ENCODE measurements around the gene CCDC198.

The CCDC198 gene

GRCh38 chr14:57508756-57509155, 15.1 kb upstream of the CCDC198 start:
- H3K4me1 ChIP-seq (ENCODE audit: control insufficient read depth, insufficient read depth, low read length): peaks cover 6% of the 10 kb centered on the region; the same call in 1 of the 2 replicates
- no peak overlapping the region for H3K4me3 ChIP-seq (ENCODE audit: low read depth, low read length)
- no peak overlapping the region for H3K27ac ChIP-seq (ENCODE audit: extremely low read depth, low read depth, low read length)
- ChIA-PET CTCF (interaction anchor here (1.2 kb wide), 1 partner anchor 184 kb away, joined by 3 read pairs; no protein-coding TSS in a partner anchor), POLR2A (no interaction called here)
- H3K36me3 ChIP-seq (ENCODE audit: control insufficient read depth in 2 of 2, insufficient read depth in 1 of 2, low read length in 2 of 2): no peaks in the 10 kb centered on the region
- TF ChIP-seq ZNF394 (tag by site-specific recombination; IDR thresholded peaks at IDR 0.05; ENCODE audit: borderline replicate concordance) (no peak), ZBTB21 (tag by site-specific recombination; IDR thresholded peaks at IDR 0.05) (no peak)
- no peaks in the 10 kb centered on the region for H3K9me3 ChIP-seq (ENCODE audit: control insufficient read depth, insufficient read depth, low read depth, low read length)

DNA sequence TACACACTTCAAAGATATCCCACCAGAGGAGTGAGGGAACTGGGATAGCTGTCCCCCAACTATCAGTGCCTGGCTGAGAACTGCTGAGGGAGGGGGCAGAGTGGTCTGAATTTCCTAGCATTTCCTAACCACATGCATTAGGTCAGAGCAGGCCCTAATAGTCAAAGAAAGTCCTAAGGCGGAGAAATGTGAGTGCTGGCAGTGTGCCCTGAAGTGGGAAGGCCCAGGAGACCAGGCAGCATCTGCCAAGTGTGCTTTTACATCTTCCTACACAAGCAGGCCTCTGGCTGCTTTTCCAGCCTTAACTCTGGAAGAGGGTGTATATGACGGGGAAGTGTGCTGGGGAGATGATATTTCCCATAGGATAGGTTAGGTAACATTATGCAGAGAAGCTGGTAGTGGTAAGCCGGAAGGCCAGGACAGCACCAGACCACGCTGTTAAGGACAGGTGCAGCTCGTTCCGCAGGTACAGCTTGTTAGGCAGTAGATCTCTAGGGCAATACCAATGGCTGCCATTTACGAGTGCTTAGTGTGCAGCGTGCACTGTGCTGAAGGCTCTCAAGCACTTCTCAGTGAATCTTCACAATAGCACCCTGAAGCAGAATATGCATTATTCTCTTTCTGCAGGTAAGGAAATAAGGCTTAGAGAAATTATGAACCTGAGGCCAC, 9.1 kb upstream of the CCDC198 start:
- ChIA-PET CTCF (no interaction called here), POLR2A (interaction anchor here (0.6 kb wide), 1 partner anchor 27 kb away, joined by 3 read pairs; no protein-coding TSS in a partner anchor)
- TF ChIP-seq KLF7 (tag by site-specific recombination; IDR thresholded peaks at IDR 0.05; ENCODE audit: borderline replicate concordance): no peak
- TF ChIP-seq KLF1 (tag by site-specific recombination; IDR thresholded peaks at IDR 0.05): no peak
- no peak for TF ChIP-seq ZXDB (tag by site-specific recombination; IDR thresholded peaks at IDR 0.05)
- no peak for TF ChIP-seq PBX3 (CRISPR knock-in tag; IDR thresholded peaks at IDR 0.05)
- TF ChIP-seq EGR2 (tag by site-specific recombination; IDR thresholded peaks at IDR 0.05; ENCODE audit: low read depth): 0 out of 2 replicates have a peak, but pooled peaks have one; percentile 11
- no peak for TF ChIP-seq ZNF624 (tag by site-specific recombination; IDR thresholded peaks at IDR 0.05)
- no peak for TF ChIP-seq BCL11B (tag by site-specific recombination; IDR thresholded peaks at IDR 0.05; ENCODE audit: low read depth)
- no peak for TF ChIP-seq GLIS1 (tag by site-specific recombination; IDR thresholded peaks at IDR 0.05)
- TF ChIP-seq ZNF843 (tag by site-specific recombination; IDR thresholded peaks at IDR 0.05): no peak
- TF ChIP-seq ZNF529 (tag by site-specific recombination; IDR thresholded peaks at IDR 0.05; ENCODE audit: insufficient replicate concordance): no peak
- TF ChIP-seq ZNF830 (tag by site-specific recombination; IDR thresholded peaks at IDR 0.05; ENCODE audit: low read depth): no peak
- TF ChIP-seq HOXA7 (CRISPR knock-in tag; IDR thresholded peaks at IDR 0.05; ENCODE audit: borderline replicate concordance): no peak
- no peak for TF ChIP-seq ZFP3 (tag by site-specific recombination; IDR thresholded peaks at IDR 0.05; ENCODE audit: low read depth)
- TF ChIP-seq HOXC10 (CRISPR knock-in tag; IDR thresholded peaks at IDR 0.05): no peak
- TF ChIP-seq ZNF341 (tag by site-specific recombination; IDR thresholded peaks at IDR 0.05; ENCODE audit: low read depth): peak; percentile 30; the same call in 1 of the 2 replicates
- no peak for TF ChIP-seq BCL11A (tag by site-specific recombination; IDR thresholded peaks at IDR 0.05; ENCODE audit: low read depth)
- TF ChIP-seq SP2 (tag by site-specific recombination; IDR thresholded peaks at IDR 0.05): no peak
- no peak for TF ChIP-seq ZNF274 (IDR thresholded peaks at IDR 0.05; ENCODE audit: low read length)
- no peak for TF ChIP-seq ZNF274 (tag by site-specific recombination; IDR thresholded peaks at IDR 0.05; ENCODE audit: borderline replicate concordance)
- TF ChIP-seq, protein P1, sequence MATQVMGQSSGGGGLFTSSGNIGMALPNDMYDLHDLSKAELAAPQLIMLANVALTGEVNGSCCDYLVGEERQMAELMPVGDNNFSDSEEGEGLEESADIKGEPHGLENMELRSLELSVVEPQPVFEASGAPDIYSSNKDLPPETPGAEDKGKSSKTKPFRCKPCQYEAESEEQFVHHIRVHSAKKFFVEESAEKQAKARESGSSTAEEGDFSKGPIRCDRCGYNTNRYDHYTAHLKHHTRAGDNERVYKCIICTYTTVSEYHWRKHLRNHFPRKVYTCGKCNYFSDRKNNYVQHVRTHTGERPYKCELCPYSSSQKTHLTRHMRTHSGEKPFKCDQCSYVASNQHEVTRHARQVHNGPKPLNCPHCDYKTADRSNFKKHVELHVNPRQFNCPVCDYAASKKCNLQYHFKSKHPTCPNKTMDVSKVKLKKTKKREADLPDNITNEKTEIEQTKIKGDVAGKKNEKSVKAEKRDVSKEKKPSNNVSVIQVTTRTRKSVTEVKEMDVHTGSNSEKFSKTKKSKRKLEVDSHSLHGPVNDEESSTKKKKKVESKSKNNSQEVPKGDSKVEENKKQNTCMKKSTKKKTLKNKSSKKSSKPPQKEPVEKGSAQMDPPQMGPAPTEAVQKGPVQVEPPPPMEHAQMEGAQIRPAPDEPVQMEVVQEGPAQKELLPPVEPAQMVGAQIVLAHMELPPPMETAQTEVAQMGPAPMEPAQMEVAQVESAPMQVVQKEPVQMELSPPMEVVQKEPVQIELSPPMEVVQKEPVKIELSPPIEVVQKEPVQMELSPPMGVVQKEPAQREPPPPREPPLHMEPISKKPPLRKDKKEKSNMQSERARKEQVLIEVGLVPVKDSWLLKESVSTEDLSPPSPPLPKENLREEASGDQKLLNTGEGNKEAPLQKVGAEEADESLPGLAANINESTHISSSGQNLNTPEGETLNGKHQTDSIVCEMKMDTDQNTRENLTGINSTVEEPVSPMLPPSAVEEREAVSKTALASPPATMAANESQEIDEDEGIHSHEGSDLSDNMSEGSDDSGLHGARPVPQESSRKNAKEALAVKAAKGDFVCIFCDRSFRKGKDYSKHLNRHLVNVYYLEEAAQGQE (tag by site-specific recombination; IDR thresholded peaks at IDR 0.05): no peak
- TF ChIP-seq, protein P2, sequence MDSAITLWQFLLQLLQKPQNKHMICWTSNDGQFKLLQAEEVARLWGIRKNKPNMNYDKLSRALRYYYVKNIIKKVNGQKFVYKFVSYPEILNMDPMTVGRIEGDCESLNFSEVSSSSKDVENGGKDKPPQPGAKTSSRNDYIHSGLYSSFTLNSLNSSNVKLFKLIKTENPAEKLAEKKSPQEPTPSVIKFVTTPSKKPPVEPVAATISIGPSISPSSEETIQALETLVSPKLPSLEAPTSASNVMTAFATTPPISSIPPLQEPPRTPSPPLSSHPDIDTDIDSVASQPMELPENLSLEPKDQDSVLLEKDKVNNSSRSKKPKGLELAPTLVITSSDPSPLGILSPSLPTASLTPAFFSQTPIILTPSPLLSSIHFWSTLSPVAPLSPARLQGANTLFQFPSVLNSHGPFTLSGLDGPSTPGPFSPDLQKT (IDR thresholded peaks at IDR 0.05; ENCODE audit: borderline replicate concordance, low read depth, low read length): no peak
- peak; percentile 46; the same call in 1 of the 2 replicates for TF ChIP-seq ZFHX2 (tag by site-specific recombination; conservative IDR thresholded peaks at IDR 0.05)
- no peaks in the 10 kb centered on the region for H3K9me3 ChIP-seq (ENCODE audit: control insufficient read depth, insufficient read depth, low read depth, low read length)
- H3K4me3 ChIP-seq (ENCODE audit: low read depth, low read length): no peak overlapping the region
- H3K4me1 ChIP-seq (ENCODE audit: control insufficient read depth, insufficient read depth, low read length): no peaks in the 10 kb centered on the region; the same call in 1 of the 2 replicates
- H3K36me3 ChIP-seq (ENCODE audit: control insufficient read depth in 2 of 2, insufficient read depth in 1 of 2, low read length in 2 of 2): no peaks in the 10 kb centered on the region
- no peak overlapping the region for H3K27ac ChIP-seq (ENCODE audit: extremely low read depth, low read depth, low read length)
